C4-2B (cell line): ENCODE data around the gene SIX3.

Experiments used
- H3K27ac ChIP-seq: fragments of 450-650 bp; 2 replicates; pipeline ENCODE4 v1.5.1; 2017
- CTCF ChIP-seq: fragments of 450-650 bp; conservative IDR thresholded peaks from 2 replicates; pipeline ENCODE4 v1.5.1; 2017; ENCODE audit warnings: mild to moderate bottlenecking
- ZFX ChIP-seq: fragments of 450-650 bp; IDR thresholded peaks from 2 replicates; pipeline ENCODE4 v1.6.1; 2017

SIX3 gene

GRCh38 chr2:44954889-44955592 lies 13.5 kb downstream of the SIX3 start:
- no peak for TF ChIP-seq ZFX
- TF ChIP-seq CTCF, result no peak
- no peak overlapping the region for H3K27ac ChIP-seq

- H3K27ac ChIP-seq, result no peak overlapping the region
- TF ChIP-seq ZFX (no peak), CTCF (peak; percentile 82)
Measured at GRCh38 chr2:44955593-44956392, 14.3 kb downstream of the SIX3 start.

- no peak overlapping the region for H3K27ac ChIP-seq
- TF ChIP-seq CTCF, result no peak
- TF ChIP-seq ZFX, result no peak
Measured at GRCh38 chr2:44956843-44957242, 15.3 kb downstream of the SIX3 start.

GRCh38 chr2:44957656-44958327 lies 16.3 kb downstream of the SIX3 start:
- TF ChIP-seq ZFX (no peak), CTCF (no peak)
- no peak overlapping the region for H3K27ac ChIP-seq

GRCh38 chr2:44959855-44960254 lies 18.4 kb downstream of the SIX3 start:
- no peak overlapping the region for H3K27ac ChIP-seq
- no peak for TF ChIP-seq ZFX
- TF ChIP-seq CTCF, result no peak

GRCh38 chr2:44960871-44961270 lies 19.4 kb downstream of the SIX3 start:
- no peak overlapping the region for H3K27ac ChIP-seq
- TF ChIP-seq CTCF (no peak), ZFX (no peak)
